GM12864 (cell line): Measurements from ENCODE around the gene BOD1L1.

Source experiments
- DNase-seq: peaks from one replicate; pipeline ENCODE4 v3.0.0-alpha.2; 2011; ENCODE audit warnings: low read depth
- H3K4me3 ChIP-seq: 2 replicates; pipeline ENCODE4 v1.5.1; 2011; ENCODE audit warnings: mild to moderate bottlenecking, low read depth, low read length, control low read depth
- TF ChIP-seq, protein P1 (sequence below): IDR thresholded peaks from 2 replicates; pipeline ENCODE4 v1.5.1; 2011; ENCODE audit warnings: low read depth, mild to moderate bottlenecking, moderate library complexity, low read length, control low read depth, inconsistent platforms; ENCODE audit errors: missing control alignments

BOD1L1 gene

GRCh38 chr4:13535708-13536361, 91.7 kb downstream of the BOD1L1 start:
- no peak overlapping the region for H3K4me3 ChIP-seq
- TF ChIP-seq, protein P1, sequence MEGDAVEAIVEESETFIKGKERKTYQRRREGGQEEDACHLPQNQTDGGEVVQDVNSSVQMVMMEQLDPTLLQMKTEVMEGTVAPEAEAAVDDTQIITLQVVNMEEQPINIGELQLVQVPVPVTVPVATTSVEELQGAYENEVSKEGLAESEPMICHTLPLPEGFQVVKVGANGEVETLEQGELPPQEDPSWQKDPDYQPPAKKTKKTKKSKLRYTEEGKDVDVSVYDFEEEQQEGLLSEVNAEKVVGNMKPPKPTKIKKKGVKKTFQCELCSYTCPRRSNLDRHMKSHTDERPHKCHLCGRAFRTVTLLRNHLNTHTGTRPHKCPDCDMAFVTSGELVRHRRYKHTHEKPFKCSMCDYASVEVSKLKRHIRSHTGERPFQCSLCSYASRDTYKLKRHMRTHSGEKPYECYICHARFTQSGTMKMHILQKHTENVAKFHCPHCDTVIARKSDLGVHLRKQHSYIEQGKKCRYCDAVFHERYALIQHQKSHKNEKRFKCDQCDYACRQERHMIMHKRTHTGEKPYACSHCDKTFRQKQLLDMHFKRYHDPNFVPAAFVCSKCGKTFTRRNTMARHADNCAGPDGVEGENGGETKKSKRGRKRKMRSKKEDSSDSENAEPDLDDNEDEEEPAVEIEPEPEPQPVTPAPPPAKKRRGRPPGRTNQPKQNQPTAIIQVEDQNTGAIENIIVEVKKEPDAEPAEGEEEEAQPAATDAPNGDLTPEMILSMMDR, result no peak
- DNase-seq, result no peak

- no peak for DNase-seq
- no peak overlapping the region for H3K4me3 ChIP-seq
- TF ChIP-seq, protein P1, result no peak
These were observed 92.4 kb downstream of the BOD1L1 start for GRCh38 chr4:13535118-13535517.

DNA sequence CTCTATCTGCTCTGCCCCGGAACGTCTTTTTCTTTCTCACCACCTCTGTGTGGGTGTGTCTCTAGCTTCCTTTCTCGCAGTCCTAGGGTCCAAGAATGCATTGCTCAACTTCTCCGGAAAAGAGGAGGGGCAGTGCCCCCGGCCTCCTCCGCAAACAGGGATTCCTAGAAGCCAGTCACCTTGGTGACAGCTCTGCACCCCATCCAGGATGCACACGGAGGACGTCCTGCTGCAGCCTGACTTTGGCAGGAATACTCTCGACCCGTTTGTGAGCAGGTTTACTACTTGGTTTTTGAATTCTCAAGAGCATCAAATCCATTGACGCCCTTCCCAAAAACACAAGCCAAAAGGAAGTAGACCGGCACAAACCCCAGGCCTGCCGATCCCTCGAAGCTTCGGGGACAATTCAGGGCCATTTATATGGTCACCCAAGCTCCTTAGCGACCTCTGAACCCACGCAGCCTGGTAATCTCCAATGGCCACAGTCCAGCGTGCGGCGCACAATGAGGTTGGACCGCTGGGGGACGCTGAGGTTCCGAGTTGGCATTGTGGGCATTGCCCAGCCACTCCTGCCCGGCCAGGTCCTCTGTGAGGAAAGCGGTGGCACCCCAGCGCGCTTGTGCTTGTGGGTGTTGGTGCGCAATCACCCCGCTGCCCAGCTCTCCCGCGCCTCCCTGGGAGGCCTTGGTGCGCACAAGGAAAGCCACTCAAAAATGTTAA, 93.0 kb downstream of the BOD1L1 start:
- DNase-seq, result no peak
- no peak overlapping the region for H3K4me3 ChIP-seq
- TF ChIP-seq, protein P1, result no peak

DNA sequence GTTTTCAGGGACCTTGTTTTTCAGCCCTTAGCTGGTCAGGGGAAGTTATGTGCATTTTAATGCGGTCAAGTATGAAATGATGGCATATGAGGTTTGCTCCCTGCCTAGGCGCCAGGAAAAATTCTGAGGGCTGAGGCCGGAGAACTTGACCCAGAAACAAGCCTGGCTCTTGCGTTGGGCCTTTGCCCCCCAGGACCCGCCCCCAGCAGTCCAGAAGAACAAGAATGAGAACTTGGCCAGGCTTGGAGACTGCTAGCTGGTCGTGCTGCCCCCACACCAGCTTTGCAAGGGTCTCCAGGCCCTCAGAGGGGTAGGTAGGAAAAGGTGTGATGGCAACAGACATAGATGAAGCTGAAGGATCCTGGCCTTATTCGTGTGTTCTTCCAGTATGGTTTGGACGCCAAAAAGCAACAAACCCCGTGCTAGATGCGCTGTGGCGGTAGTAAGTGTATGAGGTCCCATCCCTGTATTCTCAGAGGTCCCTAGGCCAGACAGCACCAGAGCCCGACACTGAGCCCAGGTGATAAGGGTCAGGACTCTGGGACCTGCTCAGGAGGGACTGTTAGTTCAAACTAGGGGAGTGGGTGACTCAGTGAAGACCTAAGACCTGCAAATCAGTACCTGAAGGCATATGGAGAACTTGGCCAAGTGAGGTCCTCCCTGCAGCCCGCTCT, 93.7 kb downstream of the BOD1L1 start:
- TF ChIP-seq, protein P1, result no peak
- DNase-seq, result no peak
- no peak overlapping the region for H3K4me3 ChIP-seq

- H3K4me3 ChIP-seq, result no peak overlapping the region
- DNase-seq, result no peak
- TF ChIP-seq, protein P1, result no peak
These were observed 95.9 kb downstream of the BOD1L1 start for GRCh38 chr4:13531625-13531998.

DNA sequence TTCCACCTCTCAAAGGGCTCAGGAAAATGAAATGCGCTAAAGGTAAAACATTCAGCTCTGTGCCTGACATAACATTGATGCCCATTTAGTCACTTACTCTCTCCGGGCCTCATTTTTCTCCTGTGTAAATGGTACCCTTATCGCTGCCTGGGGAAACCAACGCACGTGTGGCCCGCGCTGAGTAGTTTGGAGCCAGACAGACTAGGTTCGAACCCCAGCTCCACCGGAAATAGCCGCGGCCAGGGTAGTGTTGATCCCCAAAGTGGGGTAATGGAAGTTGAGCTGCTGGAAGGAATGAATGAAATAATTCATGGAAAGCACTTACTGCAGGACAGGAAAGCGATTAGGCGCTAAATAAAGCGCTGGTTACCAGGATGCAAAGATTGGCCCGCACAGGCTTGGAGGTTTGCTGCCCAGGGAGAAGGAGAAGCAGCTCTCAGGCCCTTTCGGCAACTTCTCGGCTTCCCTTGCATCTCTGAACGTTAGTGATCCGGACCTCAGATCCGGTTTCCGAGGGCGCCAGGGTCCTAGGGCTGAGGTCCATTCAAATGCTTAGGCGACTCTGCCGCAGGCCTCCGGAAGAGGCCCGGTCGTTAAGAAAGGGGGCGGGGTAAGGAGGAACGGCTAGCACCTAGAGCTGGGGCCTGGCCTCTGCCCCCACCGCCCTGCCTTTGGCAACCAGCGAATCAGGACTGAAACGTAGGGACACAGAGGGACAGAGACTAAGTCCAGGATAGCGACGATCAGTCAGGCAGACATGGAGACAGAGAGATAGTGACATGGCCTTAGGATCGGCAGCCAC, 96.5 kb downstream of the BOD1L1 start:
- no peak for DNase-seq
- no peak overlapping the region for H3K4me3 ChIP-seq
- TF ChIP-seq, protein P1, result no peak
